Activated naive CD8-positive, alpha-beta T cell treated with anti-CD3 and anti-CD28 coated beads, Interleukin-2, amount 50 U/mL, for 24 hours (primary cell): Measurements from ENCODE around the gene ZNF512.
"Not testable (repeated sequence)": the region's sequence is repeated elsewhere in the genome, so short reads cannot be mapped to it uniquely, and the experiment has no call there.

Source experiments
- ATAC-seq: fragments of 150-1000 bp; cut with Tn5 transposase; one replicate; pipeline ENCODE4 v1.10.0; 2021
- DNase-seq: peaks from one replicate; pipeline ENCODE4 v3.0.0; 2021
- H3K27ac Mint-ChIP-seq: one replicate; pipeline ENCODE4 v1.8.0; 2021; ENCODE audit warnings: mild to moderate bottlenecking, mixed read lengths
- H3K27me3 Mint-ChIP-seq: one replicate; pipeline ENCODE4 v1.8.0; 2021; ENCODE audit warnings: mixed read lengths
- H3K36me3 Mint-ChIP-seq: one replicate; pipeline ENCODE4 v1.8.0; 2021; ENCODE audit warnings: low read depth, mixed read lengths
- H3K4me1 Mint-ChIP-seq: one replicate; pipeline ENCODE4 v1.8.0; 2021; ENCODE audit warnings: mixed read lengths
- H3K4me3 Mint-ChIP-seq: one replicate; pipeline ENCODE4 v1.8.0; 2021; ENCODE audit warnings: mild to moderate bottlenecking, moderate library complexity, mixed read lengths
- H3K9me3 Mint-ChIP-seq: one replicate; pipeline ENCODE4 v1.8.0; 2021; ENCODE audit warnings: mixed read lengths

ZNF512 gene

DNA sequence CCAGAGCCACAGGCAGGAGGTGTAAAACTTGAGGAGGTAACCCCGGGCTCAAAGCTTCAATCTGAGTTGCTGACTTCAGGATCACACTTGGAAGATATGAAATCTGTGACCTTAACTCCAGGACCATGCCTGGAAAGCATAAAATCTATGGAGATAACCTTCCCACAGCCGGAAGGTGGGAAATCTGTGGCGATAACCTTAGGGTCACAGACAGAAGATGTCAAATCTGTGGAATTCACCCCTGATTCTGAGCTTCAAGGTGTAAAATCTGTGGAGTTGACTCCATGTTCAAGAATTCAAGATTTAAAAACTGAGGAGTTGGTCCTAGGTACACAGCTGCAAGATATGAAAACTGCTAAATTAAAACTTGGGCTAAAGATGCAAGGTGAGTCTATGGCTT is 11.6 kb upstream of the ZNF512 start:
- H3K9me3 Mint-ChIP-seq: peaks cover 19% of the 10 kb centered on the region
- DNase-seq: no peak
- ATAC-seq: no peak
- H3K27me3 Mint-ChIP-seq: peaks cover 22% of the 10 kb centered on the region
- H3K27ac Mint-ChIP-seq: no peak overlapping the region
- H3K4me1 Mint-ChIP-seq: peaks cover 1% of the 10 kb centered on the region
- H3K4me3 Mint-ChIP-seq: no peak overlapping the region
- H3K36me3 Mint-ChIP-seq: no peaks in the 10 kb centered on the region

DNA sequence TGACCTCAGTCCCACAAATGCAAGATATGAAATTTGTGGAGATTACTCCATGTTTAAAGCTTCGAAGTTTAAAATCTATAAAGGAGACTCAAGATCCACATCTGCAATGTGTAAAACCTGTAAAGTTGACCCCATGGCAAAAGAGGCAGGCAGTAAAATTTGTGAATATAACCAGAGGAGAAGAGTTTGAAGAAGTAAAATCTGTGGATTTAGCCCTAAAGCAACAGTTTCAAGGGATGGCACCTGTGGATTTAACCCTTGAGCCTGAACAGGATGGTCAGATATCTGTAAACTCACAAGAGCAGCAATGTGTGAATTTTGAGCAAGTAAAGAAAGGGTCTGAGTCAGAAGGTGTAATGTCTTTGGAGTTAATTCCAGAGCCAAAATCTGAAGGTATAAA is 11.2 kb upstream of the ZNF512 start:
- DNase-seq (no peak), ATAC-seq (no peak)
- H3K4me1 Mint-ChIP-seq: peaks cover 1% of the 10 kb centered on the region
- H3K27ac Mint-ChIP-seq: no peak overlapping the region
- peaks cover 20% of the 10 kb centered on the region for H3K27me3 Mint-ChIP-seq
- H3K4me3 Mint-ChIP-seq: no peak overlapping the region
- H3K36me3 Mint-ChIP-seq: no peaks in the 10 kb centered on the region
- H3K9me3 Mint-ChIP-seq: peaks cover 20% of the 10 kb centered on the region

DNA sequence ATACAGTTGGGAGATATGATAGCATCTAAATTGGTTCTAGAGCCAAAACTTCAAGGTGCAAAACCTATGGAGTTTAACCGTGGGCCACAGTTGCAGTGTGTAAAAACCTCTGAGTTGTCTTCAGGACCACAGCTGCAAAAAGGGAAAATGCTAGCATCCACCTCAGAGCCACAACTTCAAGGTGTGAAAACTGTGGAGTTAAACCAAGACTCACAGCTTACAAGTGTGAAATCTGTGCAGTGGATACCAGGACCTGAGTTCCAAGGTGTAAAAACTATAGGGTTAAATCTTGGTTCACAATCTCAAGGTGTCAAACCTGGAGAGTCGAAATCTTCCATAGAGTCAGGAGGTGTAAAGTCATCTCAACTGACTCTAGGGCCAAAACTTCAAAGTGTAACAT is 10.4 kb upstream of the ZNF512 start:
- Mint-ChIP-seq H3K4me3 (no peak overlapping the region), H3K9me3 (peaks cover 23% of the 10 kb centered on the region), H3K27me3 (peaks cover 13% of the 10 kb centered on the region), H3K4me1 (peaks cover 1% of the 10 kb centered on the region), H3K36me3 (no peaks in the 10 kb centered on the region), H3K27ac (no peak overlapping the region)
- DNase-seq (no peak), ATAC-seq (no peak)

DNA sequence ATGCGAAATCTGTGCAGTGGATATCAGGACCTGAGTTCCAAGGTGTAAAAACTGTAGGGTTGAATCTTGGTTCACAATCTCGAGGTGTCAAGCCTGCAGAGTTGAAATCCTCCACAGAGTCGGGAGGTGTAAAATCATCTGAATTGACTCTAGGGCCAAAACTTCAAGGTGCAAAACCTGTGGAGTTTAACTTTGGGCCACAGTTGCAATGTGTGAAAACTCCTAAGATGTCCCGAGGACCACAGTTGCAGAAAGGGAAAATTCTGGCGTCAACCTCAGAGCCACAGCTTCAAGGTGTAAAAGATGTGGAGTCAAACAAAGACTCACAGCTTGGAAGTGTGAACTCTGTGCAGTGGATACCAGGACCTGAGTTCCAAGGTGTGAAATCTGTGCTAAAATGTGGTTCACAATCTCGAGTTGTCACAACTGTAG is 9.8 kb upstream of the ZNF512 start:
- ATAC-seq: no peak
- no peak overlapping the region for H3K4me3 Mint-ChIP-seq

DNA sequence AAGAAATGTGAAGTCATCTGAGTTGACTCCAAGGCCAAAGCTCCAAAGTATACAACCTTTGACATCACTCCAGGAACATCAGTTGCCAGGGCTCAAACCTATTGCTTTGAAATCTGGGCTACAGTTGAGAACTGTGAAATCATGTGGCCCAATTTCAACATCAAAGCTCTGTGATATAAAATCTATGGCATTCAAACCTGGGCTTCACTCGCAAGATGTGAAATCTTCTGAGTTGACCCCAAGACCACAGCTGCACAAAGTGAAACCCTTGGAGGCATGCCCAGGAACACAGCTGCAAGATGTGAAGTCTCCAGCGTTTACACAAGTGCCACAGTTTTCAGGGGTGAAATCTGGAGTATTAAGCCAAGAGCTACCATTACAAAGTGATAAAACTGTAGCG is 9.4 kb upstream of the ZNF512 start:
- H3K36me3 Mint-ChIP-seq: no peaks in the 10 kb centered on the region
- peaks cover 7% of the 10 kb centered on the region for H3K27me3 Mint-ChIP-seq
- no peak overlapping the region for H3K27ac Mint-ChIP-seq
- H3K4me3 Mint-ChIP-seq: no peak overlapping the region
- no peak for DNase-seq
- H3K9me3 Mint-ChIP-seq: peaks cover 29% of the 10 kb centered on the region
- H3K4me1 Mint-ChIP-seq: peaks cover 1% of the 10 kb centered on the region
- ATAC-seq: no peak

More for the DNA sequence above, 9.8 kb upstream of the ZNF512 start:
- Mint-ChIP-seq H3K27me3 (peaks cover 11% of the 10 kb centered on the region), H3K9me3 (peaks cover 28% of the 10 kb centered on the region), H3K36me3 (no peaks in the 10 kb centered on the region), H3K27ac (no peak overlapping the region), H3K4me1 (peaks cover 1% of the 10 kb centered on the region)
- no peak for DNase-seq

DNA sequence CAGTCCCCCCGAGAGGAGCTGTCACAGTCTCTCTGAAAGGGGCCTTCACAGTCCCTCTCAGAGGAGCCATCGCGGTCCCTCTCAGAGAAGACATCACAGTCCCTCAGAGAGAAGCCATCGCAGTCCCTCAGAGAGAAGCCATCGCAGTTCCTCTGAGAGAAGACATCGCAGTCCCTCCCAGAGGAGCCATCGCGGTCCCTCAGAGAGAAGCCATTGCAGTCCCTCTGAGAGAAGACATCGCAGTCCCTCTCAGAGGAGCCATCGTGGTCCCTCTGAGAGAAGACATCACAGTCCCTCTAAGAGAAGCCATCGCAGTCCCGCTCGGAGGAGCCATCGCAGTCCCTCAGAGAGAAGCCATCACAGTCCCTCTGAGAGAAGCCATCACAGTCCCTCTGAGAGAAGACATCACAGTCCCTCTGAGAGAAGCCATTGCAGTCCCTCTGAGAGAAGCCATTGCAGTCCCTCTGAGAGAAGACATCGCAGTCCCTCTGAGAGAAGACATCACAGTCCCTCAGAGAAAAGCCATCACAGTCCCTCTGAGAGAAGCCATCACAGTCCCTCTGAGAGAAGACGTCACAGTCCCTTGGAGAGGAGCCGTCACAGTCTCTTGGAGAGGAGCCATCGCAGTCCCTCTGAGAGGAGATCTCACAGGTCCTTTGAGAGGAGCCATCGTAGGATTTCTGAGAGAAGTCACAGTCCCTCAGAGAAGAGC is 1.3 kb upstream of the ZNF512 start:
- H3K9me3 Mint-ChIP-seq: peaks cover 19% of the 10 kb centered on the region
- no peak overlapping the region for H3K4me3 Mint-ChIP-seq
- no peaks in the 10 kb centered on the region for H3K27me3 Mint-ChIP-seq
- peaks cover 33% of the 10 kb centered on the region for H3K4me1 Mint-ChIP-seq
- no peak overlapping the region for H3K27ac Mint-ChIP-seq
- DNase-seq (no peak), ATAC-seq (no peak)
- H3K36me3 Mint-ChIP-seq: peaks cover 19% of the 10 kb centered on the region

DNA sequence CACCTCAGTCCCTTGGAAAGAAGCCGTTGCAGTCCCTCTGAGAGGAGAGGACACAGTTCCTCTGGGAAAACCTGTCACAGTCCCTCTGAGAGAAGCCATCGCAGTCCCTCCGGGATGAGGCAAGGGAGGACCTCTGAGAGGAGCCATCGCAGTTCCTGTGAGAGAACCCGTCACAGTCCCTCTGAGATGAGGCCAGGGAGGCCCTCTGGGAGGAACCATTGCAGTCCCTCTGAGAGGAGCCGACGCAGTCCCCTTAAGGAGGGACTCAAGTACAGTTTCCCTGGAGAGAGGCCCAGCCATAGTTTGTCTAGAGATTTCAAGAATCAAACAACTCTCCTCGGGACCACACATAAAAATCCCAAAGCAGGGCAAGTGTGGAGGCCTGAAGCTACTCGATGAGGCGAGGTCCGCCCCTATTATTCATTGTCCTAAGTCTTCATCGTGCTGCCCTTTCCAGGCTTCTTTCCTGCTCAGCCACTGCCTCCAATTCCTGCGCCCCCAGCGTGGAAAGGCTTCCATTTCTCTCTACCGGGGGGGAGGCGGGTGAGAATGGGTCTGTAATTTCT is 630 bp upstream of the ZNF512 start:
- DNase-seq: peak; percentile 13
- Mint-ChIP-seq H3K9me3 (peaks cover 15% of the 10 kb centered on the region), H3K4me1 (peaks cover 40% of the 10 kb centered on the region)

DNA sequence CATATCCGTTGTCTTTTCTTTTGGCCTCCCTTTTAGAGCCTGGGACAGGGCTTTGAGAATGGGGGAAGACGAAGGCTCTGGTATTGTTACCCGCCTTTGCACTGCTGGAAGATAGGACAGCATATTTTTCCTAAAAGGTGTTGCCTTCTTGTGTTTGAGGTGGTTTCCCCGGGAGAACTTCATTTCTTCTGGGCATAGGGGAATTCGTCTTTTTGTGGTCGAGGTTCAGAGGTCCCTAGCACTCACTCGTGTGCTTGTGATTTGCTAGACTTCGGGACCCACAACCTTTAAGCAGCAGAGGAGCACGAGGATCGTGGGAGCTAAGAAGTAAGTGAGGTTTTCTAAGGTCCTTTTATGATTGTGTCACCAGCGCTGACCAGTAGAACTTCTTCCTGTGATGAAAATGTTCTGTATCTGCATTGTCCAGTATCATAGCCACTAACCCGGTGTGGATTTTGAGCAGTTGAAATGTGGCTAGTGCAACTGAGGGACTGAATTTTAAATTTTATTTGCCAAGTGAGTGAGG is 611 bp downstream of the ZNF512 start:
- no peak for ATAC-seq
- DNase-seq: no peak
- peak overlapping the region; percentile 90 for H3K27ac Mint-ChIP-seq

More for the DNA sequence above, 630 bp upstream of the ZNF512 start:
- H3K27me3 Mint-ChIP-seq: no peaks in the 10 kb centered on the region
- H3K36me3 Mint-ChIP-seq: peaks cover 25% of the 10 kb centered on the region
- peak overlapping the region; percentile 95 for H3K4me3 Mint-ChIP-seq
- peak overlapping the region; percentile 90 for H3K27ac Mint-ChIP-seq
- ATAC-seq: no peak

DNA sequence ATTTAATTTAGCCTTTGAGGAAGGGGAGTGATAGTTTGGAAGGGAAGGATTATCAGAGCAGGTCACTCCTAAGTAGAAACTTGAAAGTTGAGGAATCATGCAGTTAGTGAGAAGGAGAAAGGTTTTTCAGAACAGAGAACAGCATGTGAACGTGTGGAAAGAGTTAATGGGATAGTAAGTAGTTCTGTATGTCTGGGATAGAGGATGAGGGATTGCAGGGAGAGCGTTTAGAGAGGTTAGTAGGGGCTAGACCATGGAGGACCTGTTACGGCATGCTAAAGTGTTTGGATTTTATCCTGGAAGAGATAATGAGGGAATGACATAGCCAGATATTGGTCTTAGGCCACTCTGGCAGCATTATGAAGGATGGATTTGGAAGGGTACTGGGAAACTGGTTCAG is 1.8 kb downstream of the ZNF512 start:
- peak overlapping the region; percentile 95 for H3K4me3 Mint-ChIP-seq
- DNase-seq (no peak), ATAC-seq (no peak)
- H3K4me1 Mint-ChIP-seq: peaks cover 57% of the 10 kb centered on the region
- H3K27ac Mint-ChIP-seq: peak overlapping the region; percentile 5
- peaks cover 4% of the 10 kb centered on the region for H3K9me3 Mint-ChIP-seq
- peaks cover 37% of the 10 kb centered on the region for H3K36me3 Mint-ChIP-seq
- no peaks in the 10 kb centered on the region for H3K27me3 Mint-ChIP-seq

More for the DNA sequence above, 611 bp downstream of the ZNF512 start:
- H3K36me3 Mint-ChIP-seq: peaks cover 34% of the 10 kb centered on the region
- peaks cover 9% of the 10 kb centered on the region for H3K9me3 Mint-ChIP-seq
- H3K4me1 Mint-ChIP-seq: peaks cover 52% of the 10 kb centered on the region
- H3K4me3 Mint-ChIP-seq: peak overlapping the region; percentile 95
- H3K27me3 Mint-ChIP-seq: no peaks in the 10 kb centered on the region

DNA sequence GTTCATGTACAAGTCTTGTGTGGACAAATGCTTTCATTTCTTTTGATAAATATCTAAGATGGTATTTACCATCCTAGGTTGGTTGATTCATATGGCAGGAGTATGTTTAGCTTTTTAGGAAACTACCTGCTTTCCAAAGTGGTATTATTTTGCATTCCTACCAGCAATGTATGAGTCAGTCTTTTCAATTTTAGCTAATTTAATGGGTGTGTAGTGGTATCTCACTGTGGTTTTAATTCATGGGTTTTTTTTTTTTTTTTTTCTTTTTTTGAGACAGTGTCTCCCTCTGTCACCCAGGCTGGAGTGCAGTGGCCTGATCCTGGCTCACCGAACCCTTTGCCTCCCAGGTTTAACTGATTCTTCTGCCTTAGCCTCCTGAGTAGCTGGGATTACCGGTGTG is 4.2 kb downstream of the ZNF512 start:
- peaks cover 58% of the 10 kb centered on the region for H3K4me1 Mint-ChIP-seq
- peaks cover 16% of the 10 kb centered on the region for H3K9me3 Mint-ChIP-seq
- H3K27ac Mint-ChIP-seq: peak overlapping the region; percentile 81
- peak overlapping the region; percentile 9 for H3K4me3 Mint-ChIP-seq
- DNase-seq (peak; percentile 21), ATAC-seq (peak; percentile 64)
- H3K27me3 Mint-ChIP-seq: no peaks in the 10 kb centered on the region
- peaks cover 52% of the 10 kb centered on the region for H3K36me3 Mint-ChIP-seq

DNA sequence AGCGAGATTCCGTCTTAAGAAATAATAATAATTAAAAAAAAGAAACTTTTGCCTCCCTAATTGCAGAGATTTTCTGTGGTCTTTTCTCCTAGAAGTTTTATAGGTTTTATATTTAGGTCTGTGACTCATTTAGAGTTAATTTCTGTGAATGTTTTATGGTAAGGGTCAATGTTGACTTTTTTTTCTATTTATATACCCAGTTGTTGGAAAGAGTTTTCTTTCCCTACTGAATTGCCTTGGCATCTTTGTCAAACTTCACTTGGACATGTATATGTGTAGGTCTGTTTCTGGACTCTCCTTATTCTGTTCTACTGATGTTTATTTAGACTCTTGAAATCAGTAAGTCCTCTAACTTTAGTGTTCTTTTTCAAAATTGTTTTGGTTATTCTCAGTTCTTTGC is 5.5 kb downstream of the ZNF512 start:
- no peak for ATAC-seq
- Mint-ChIP-seq H3K36me3 (peaks cover 56% of the 10 kb centered on the region), H3K27ac (peak overlapping the region; percentile 61), H3K4me3 (no peak overlapping the region), H3K4me1 (peaks cover 53% of the 10 kb centered on the region), H3K9me3 (peaks cover 13% of the 10 kb centered on the region), H3K27me3 (no peaks in the 10 kb centered on the region)
- no peak for DNase-seq

DNA sequence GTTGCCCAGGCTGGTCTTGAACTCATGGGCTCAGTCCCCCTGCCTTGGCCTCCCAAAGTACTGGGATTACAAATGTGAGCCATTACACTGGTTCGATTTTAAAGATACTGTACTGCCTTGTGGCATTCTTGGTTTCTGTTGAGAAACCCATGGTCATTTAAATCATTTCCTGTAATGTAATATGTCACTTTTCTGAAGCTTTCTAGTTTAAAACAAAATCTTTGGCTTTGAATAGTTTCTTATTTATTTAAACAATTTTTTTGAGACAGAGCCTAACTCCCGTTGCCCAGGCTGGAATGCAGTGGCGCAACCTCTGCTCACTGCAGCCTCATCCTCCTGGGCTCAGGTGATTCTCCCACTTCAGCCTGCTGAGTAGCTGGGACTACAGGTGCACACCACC is 8.9 kb downstream of the ZNF512 start:
- peaks cover 41% of the 10 kb centered on the region for H3K4me1 Mint-ChIP-seq
- no peaks in the 10 kb centered on the region for H3K27me3 Mint-ChIP-seq
- no peak for ATAC-seq
- no peak overlapping the region for H3K27ac Mint-ChIP-seq
- DNase-seq: no peak
- H3K9me3 Mint-ChIP-seq: peaks cover 23% of the 10 kb centered on the region
- H3K4me3 Mint-ChIP-seq: no peak overlapping the region
- H3K36me3 Mint-ChIP-seq: peaks cover 66% of the 10 kb centered on the region

DNA sequence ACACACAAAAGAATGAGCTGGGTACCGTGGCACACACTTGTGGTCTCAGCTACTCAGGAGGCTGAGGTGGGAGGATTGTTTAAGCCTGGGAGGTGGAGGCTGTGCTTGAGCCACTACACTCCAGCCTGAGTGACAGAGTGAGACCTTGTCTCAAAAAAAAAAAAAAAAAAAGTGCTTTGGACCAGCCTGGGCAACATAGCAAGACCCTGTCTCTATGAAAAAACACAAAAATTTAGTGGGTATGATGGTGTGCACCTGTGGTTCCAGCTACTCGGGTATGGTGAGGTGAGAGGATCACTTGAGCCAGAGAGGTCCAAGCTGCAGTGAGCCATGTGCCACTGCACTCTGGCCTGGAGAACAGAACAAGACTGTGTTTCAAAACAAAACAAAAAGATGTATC is 10.4 kb downstream of the ZNF512 start:
- no peak overlapping the region for H3K27ac Mint-ChIP-seq
- peaks cover 60% of the 10 kb centered on the region for H3K36me3 Mint-ChIP-seq
- peaks cover 37% of the 10 kb centered on the region for H3K4me1 Mint-ChIP-seq

DNA sequence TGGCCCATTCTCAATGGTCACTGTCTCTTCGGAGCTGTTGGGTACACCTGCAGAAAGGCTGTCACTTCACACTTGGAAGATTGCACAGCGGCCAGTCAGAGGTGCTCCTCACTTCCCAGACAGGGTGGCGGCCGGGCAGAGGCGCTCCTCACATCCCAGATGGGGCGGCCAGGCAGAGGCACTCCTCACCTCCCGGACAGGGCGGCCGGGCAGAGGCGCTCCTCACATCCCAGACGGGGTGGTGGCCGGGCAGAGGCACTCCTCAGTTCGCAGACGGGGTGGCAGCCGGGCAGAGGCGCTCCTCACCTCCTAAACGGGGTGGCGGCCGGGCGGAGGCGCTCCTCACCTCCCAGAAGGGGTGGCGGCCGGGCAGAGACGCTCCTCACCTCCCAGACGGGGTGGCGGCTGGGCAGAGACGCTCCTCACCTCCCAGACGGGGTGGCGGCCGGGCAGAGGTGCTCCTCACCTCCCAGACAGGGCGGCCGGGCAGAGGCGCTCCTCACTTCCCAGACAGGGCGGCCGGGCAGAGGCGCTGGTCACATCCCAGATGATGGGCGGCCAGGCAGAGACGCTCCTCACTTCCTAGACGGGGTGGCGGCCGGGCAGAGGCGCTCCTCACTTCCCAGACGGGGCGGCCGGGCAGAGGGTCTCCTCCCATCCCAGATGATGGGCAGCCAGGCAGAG is 11.3 kb downstream of the ZNF512 start:
- DNase-seq, H3K27me3 Mint-ChIP-seq, H3K4me3 Mint-ChIP-seq, ATAC-seq, H3K27ac Mint-ChIP-seq: not testable (repeated sequence)
- Mint-ChIP-seq H3K36me3 (peaks cover 60% of the 10 kb centered on the region), H3K9me3 (peaks cover 23% of the 10 kb centered on the region), H3K4me1 (peaks cover 37% of the 10 kb centered on the region)

More for the DNA sequence above, 10.4 kb downstream of the ZNF512 start:
- Mint-ChIP-seq H3K9me3 (peaks cover 23% of the 10 kb centered on the region), H3K27me3 (no peaks in the 10 kb centered on the region), H3K4me3 (no peak overlapping the region)
- ATAC-seq (no peak), DNase-seq (no peak)

DNA sequence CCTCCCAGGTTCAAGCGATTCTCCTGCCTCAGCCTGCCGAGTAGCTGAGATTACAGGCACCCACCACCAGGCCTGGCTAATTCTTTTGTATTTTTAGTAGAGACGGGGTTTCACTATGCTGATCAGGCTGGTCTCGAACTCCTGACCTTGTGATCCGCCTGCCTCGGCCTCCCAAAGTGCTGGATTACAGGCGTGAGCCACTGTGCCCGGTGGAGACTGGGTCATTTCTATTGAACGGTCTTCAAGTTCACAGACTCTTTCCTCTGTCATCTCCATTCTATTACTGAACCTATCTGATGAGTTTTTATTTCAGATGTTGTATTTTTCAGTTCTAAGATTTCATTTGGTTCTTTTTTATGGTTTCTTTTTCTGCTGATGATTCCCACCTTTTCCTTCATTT is 12.6 kb downstream of the ZNF512 start:
- peaks cover 16% of the 10 kb centered on the region for H3K9me3 Mint-ChIP-seq
- ATAC-seq, DNase-seq, H3K4me3 Mint-ChIP-seq, H3K27me3 Mint-ChIP-seq, H3K27ac Mint-ChIP-seq: not testable (repeated sequence)
- H3K36me3 Mint-ChIP-seq: peaks cover 57% of the 10 kb centered on the region
- peaks cover 45% of the 10 kb centered on the region for H3K4me1 Mint-ChIP-seq
